ENCODE results near the gene CD79A. TPM values are rescaled to one million over a fixed set of nuclear protein-coding genes. Genes with fewer than 3 reads are reported as not detected.
"Not testable (repeated sequence)": the region's sequence is repeated elsewhere in the genome, so short reads cannot be mapped to it uniquely, and the experiment has no call there.

Gene CD79A
- total and polyA plus RNA-seq, 4 donors: 0.22 to 0.59 (median 0.44) TPM; not detected in 1

DNA sequence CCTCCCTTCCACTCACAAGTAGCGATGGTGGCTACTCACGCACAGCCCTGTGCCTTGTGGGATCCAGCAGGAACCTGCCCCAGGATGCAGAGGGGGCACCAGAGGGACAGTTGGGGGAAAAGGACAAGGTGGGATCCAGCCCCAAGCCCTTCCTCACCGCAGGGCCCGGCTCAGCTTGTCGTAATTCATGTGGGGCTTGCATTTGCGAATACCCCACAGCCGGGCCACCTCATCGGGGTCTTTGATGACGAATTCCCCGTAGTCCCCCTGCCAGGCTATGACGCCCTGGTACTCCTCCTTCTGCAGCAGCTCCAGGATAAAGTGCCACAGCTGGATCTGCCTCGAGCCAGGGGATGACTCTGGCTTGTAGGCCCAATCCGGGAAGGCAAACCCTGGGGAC is 32.6 kb downstream of the CD79A start:
- Histone ChIP-seq H3K27me3 (ENCODE audit: control insufficient read depth, insufficient read depth, low read length) (peaks cover 49% of the 10 kb centered on the region), H3K27ac (ENCODE audit: low read depth, low read length) (no peak overlapping the region), H3K9me3 (ENCODE audit: control insufficient read depth, insufficient read depth, low read length) (no peaks in the 10 kb centered on the region), H3K4me3 (ENCODE audit: low read depth, low read length) (no peak overlapping the region), H3K36me3 (ENCODE audit: control insufficient read depth, insufficient read depth, low read length) (peaks cover 36% of the 10 kb centered on the region), H3K4me1 (ENCODE audit: control insufficient read depth, insufficient read depth, low read length) (peaks cover 8% of the 10 kb centered on the region)
- DNase-seq (ENCODE audit: low read depth in 4 of 6, low spot score in 6 of 6): no peak
- WGBS (ENCODE audit: insufficient coverage): 33% methylated on average over 11 of the region's 13 CpGs

DNA sequence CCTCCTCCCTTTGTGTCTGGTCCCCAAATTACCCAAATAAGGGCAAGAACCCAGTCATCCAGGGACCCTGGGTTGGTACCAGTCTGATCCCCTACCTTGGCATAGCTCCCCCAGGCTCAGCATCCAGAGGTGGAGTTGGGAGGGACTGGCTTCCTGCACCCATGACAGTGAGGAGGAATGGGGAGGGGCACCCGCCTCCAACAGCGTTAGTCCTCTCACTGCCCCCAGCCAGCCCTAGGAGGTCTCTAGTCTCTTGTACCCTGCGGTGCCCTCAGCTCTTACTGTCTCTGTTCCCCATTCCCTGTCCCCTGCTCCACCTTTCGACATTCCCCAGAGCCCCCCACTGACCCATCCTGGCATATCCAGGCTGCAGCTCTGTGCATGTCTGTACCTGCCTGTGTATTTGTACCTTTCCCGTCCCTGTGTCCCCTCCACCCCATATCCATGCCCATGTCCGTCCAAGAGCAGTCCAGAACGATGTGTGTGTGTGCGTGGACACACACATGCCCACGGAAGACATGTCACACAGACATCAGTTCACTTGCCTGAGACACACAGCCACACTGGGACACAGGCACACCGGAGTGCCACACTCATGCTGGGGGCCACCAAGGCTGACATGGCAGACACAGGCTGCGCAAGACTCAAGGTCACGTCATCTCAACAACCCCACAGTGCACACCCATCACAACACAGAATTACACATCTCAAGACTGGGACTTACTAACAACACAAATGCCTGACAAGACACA is 33.3 kb downstream of the CD79A start:
- no peak overlapping the region for H3K4me3 ChIP-seq (ENCODE audit: low read depth, low read length)
- peaks cover 12% of the 10 kb centered on the region for H3K4me1 ChIP-seq (ENCODE audit: control insufficient read depth, insufficient read depth, low read length)
- WGBS (ENCODE audit: insufficient coverage): 78% methylated on average over 12 of the region's 12 CpGs
- H3K27me3 ChIP-seq (ENCODE audit: control insufficient read depth, insufficient read depth, low read length): peaks cover 54% of the 10 kb centered on the region
- no peak overlapping the region for H3K27ac ChIP-seq (ENCODE audit: low read depth, low read length)
- H3K9me3 ChIP-seq (ENCODE audit: control insufficient read depth, insufficient read depth, low read length): no peaks in the 10 kb centered on the region
- peaks cover 29% of the 10 kb centered on the region for H3K36me3 ChIP-seq (ENCODE audit: control insufficient read depth, insufficient read depth, low read length)
- no peak for DNase-seq (ENCODE audit: low read depth in 4 of 6, low spot score in 6 of 6)

DNA sequence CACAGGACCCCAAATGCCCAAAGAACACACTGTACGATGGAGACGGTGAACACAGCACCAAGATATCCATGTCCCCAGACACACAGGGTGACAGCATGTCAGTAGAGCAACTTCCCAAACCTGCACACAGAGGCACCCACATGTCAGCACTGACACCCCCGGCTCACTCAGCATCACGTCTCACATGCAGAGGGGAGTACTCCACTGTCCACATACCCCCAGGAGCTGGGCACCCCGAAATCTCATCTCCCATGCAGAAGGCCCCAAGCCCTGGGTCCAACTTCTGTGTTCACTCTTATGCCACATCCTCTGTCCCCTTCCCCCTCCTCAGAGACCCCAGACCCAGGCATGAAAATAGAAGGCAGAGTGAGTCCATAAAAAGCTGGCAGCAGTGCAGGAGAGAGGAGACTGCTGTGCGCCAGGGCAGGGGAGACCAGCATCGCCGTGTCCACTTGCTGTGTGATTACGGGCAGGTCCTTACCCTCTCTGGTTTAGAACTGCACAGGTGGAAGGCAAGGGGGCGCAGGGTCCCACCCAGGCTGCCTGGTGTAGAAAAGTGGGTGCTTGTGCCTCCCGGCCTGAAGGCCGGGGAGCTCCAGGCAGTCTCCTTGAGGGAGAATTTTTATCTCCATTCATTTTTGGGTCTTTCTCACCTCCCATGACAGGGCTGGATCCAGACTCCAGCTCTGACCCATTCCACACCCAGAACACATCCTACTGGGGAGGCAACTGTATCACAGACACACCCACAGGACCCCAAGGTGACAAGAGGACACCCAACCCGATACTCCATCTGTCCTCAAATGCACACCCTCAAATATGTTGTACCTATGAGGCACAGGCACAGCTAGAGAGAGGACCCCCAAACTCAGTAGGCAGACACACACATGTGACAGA is 34.2 kb downstream of the CD79A start:
- Histone ChIP-seq H3K4me1 (ENCODE audit: control insufficient read depth, insufficient read depth, low read length) (peaks cover 12% of the 10 kb centered on the region), H3K36me3 (ENCODE audit: control insufficient read depth, insufficient read depth, low read length) (peaks cover 21% of the 10 kb centered on the region), H3K4me3 (ENCODE audit: low read depth, low read length) (no peak overlapping the region), H3K9me3 (ENCODE audit: control insufficient read depth, insufficient read depth, low read length) (no peaks in the 10 kb centered on the region), H3K27me3 (ENCODE audit: control insufficient read depth, insufficient read depth, low read length) (peaks cover 62% of the 10 kb centered on the region), H3K27ac (ENCODE audit: low read depth, low read length) (no peak overlapping the region)
- DNase-seq (ENCODE audit: low read depth in 4 of 6, low spot score in 6 of 6): no peak
- 68% methylated on average over 11 of the region's 13 CpGs for WGBS (ENCODE audit: insufficient coverage)

DNA sequence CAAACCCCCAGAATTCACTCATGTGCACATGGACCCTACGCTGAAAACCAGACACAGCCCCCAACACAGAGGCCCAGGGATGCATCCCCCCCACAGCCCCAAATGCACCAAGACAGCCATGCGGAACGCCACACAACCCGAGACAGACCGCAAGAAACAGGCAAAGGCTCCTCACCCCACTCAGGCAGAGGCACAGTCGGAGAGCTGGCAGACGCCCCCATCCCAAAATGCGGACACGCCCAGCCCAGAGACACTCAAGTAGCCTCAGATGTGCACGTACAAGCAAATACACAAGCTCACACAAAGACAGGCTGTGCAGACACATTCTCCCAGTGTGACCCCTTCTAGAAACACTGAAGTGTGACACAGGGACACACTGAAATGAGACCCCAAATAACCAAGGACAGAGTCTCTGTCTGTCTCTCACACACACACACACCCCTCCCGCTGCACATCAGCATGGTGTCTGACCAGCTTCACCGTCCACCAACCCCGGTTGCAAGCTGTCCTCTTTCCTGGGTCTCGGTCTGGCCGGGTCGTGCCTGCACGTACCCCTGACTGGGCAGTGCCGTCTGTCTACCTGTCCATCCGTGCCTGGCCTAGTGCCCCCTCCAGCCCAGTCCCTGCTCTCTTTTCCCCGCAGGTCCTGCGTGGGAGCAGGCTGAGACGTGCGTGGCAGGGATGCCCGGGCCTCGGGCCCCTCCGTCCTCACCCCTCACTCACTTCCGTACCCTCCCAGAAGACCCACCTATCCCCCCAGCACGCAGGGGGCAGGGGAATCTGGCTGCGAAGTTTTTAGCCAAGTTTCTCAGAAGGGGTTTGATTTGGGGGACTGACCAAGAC is 35.0 kb downstream of the CD79A start:
- WGBS (ENCODE audit: insufficient coverage): 8% methylated on average over 20 of the region's 29 CpGs
- Histone ChIP-seq H3K4me3 (ENCODE audit: low read depth, low read length) (no peak overlapping the region), H3K27me3 (ENCODE audit: control insufficient read depth, insufficient read depth, low read length) (peaks cover 70% of the 10 kb centered on the region), H3K36me3 (ENCODE audit: control insufficient read depth, insufficient read depth, low read length) (peaks cover 12% of the 10 kb centered on the region), H3K27ac (ENCODE audit: low read depth, low read length) (no peak overlapping the region), H3K9me3 (ENCODE audit: control insufficient read depth, insufficient read depth, low read length) (no peaks in the 10 kb centered on the region), H3K4me1 (ENCODE audit: control insufficient read depth, insufficient read depth, low read length) (peaks cover 12% of the 10 kb centered on the region)
- no peak for DNase-seq (ENCODE audit: low read depth in 4 of 6, low spot score in 6 of 6)

DNA sequence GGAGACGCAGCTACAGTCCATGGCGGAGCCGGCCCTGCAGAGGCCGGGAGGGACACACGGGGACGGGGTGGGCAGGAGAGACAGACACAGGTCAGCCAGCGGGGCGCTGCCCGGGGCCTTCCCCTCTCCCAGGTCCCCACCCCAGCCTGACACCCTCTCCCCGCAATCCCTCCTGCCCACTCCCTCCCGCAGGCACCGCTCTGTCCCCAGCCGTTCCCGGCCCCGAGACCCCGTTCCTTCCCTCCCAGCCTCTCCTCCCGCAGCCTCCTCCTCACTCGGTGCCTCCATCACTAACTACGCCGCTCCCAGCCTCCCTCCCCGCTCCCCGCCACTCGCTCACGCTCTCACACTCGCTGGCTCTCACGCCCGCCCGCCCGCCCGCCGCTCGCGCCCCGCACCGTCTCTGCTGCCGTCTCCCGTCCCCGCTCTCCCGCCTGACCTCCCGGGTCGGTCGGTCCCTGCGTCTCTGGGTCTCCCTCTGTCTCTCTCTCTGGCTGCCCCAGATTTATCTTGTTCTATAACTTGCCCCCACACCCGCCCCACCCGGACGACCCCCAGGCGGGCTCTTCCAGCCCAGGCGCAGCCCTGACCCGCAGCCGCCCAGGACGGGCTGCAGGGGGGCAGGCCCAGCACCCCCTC is 35.9 kb downstream of the CD79A start:
- Histone ChIP-seq H3K36me3 (ENCODE audit: control insufficient read depth, insufficient read depth, low read length) (peaks cover 6% of the 10 kb centered on the region), H3K9me3 (ENCODE audit: control insufficient read depth, insufficient read depth, low read length) (no peaks in the 10 kb centered on the region), H3K27me3 (ENCODE audit: control insufficient read depth, insufficient read depth, low read length) (peaks cover 77% of the 10 kb centered on the region), H3K4me3 (ENCODE audit: low read depth, low read length) (no peak overlapping the region), H3K27ac (ENCODE audit: low read depth, low read length) (no peak overlapping the region), H3K4me1 (ENCODE audit: control insufficient read depth, insufficient read depth, low read length) (peaks cover 12% of the 10 kb centered on the region)
- DNase-seq (ENCODE audit: low read depth in 4 of 6, low spot score in 6 of 6): no peak
- WGBS (ENCODE audit: insufficient coverage): under 1% methylated on average over 45 of the region's 51 CpGs

DNA sequence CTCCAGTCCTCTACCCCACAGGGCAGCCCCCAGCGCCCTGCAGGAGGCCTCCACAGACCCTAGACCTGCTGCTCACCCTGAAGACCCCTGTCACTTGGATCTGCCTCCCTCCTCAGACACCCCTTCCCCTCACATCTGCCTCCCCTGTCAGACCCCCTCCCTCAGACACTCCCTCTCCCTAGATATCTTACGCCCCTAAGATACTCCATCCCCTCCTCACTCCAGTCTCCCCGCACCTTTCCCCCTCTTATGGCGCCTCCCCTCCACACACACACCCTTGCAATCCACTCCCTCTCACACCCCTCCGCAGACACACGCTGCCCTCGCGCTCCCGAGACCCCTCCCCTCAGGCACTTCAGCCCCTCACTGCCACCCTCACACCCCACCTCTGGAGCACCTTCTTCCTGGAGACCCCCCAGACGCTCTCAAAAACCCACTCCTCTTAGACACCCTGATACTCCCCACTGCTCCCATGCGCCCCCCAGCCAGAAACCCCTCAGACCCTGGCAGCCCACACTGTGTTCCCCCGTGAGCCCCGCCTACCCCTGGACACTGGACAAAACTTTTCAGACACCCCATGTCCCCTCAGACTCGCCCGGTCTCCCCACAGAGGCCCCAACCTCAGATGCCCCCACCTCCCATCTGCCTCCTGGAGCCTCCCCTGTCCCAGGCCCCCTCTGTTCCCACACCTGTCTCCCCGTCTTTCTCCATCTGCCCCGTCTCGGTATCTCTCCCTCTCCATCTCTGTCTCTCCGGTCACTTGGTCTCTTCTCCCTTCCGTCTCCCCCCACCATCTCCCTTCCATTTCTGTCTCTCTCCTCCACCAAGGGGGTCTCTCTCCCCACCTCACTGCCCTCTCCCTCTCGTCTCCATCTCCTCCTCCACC is 36.7 kb downstream of the CD79A start:
- Histone ChIP-seq H3K4me1 (ENCODE audit: control insufficient read depth, insufficient read depth, low read length) (peaks cover 12% of the 10 kb centered on the region), H3K4me3 (ENCODE audit: low read depth, low read length) (no peak overlapping the region), H3K9me3 (ENCODE audit: control insufficient read depth, insufficient read depth, low read length) (no peaks in the 10 kb centered on the region), H3K27ac (ENCODE audit: low read depth, low read length) (no peak overlapping the region), H3K27me3 (ENCODE audit: control insufficient read depth, insufficient read depth, low read length) (peaks cover 80% of the 10 kb centered on the region), H3K36me3 (ENCODE audit: control insufficient read depth, insufficient read depth, low read length) (no peaks in the 10 kb centered on the region)
- no peak for DNase-seq (ENCODE audit: low read depth in 4 of 6, low spot score in 6 of 6)
- WGBS (ENCODE audit: insufficient coverage): 5% methylated on average over 21 of the region's 21 CpGs

DNA sequence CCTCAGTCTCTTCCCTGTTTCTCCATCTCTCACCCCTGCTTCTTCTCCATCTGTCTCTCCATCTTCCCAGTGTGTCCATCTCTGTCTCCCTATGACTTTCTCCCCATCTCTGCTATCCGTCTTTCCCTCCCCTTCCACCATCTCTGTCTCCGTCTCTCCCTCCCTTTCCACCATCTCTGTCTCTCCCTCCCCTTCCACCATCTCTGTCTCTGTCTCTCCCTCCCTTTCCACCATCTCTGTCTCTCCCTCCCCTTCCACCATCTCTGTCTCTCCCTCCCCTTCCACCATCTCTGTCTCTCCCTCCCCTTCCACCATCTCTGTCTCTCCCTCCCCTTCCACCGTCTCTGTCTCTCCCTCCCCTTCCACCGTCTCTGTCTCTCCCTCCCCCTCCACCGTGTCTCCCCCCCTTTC is 37.4 kb downstream of the CD79A start:
- not testable (repeated sequence) for H3K27ac ChIP-seq (ENCODE audit: low read depth, low read length); H3K4me3 ChIP-seq (ENCODE audit: low read depth, low read length); H3K9me3 ChIP-seq (ENCODE audit: control insufficient read depth, insufficient read depth, low read length); DNase-seq (ENCODE audit: low read depth in 4 of 6, low spot score in 6 of 6); H3K36me3 ChIP-seq (ENCODE audit: control insufficient read depth, insufficient read depth, low read length)
- Histone ChIP-seq H3K4me1 (ENCODE audit: control insufficient read depth, insufficient read depth, low read length) (peaks cover 12% of the 10 kb centered on the region), H3K27me3 (ENCODE audit: control insufficient read depth, insufficient read depth, low read length) (peaks cover 83% of the 10 kb centered on the region)
- WGBS (ENCODE audit: insufficient coverage): 0% methylated on average over 1 of the region's 5 CpGs

DNA sequence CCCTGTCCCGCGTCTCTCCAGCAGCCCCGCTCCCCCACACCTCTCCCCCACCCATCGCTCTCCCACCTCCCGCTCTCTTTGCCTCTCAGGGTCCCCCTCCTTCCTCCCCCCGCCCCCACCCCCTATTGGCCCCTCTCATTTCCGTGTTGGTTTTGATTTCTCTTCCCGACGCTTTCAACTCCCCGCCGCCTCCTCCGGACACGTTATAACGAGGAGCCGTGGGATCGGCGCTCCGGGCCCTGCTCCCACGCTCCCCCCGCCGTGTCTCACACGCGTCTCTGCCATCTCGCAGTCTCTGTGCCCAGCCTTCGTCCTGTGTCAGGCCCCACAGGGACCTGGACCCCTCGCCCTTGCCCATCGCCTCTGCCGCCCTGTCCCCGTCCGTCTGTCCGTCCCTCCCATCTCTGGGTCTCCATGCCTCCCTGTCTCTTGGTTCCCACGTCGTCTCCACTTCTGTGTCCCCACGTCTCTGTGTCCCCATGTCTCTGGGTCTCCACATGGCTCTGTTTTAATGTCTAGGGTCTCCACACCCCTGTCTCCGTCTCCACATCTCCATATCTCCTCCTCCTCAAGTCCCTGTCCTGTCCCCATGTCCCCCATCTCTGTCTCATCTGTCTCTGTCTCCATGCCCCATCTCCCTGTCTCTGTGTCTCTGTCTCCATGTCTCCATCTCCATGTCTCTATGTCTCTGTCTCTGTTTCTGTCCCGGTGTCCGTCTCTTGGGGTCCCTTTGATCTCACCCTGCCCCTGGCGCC is 38.1 kb downstream of the CD79A start:
- peaks cover 12% of the 10 kb centered on the region for H3K4me1 ChIP-seq (ENCODE audit: control insufficient read depth, insufficient read depth, low read length)
- peaks cover 85% of the 10 kb centered on the region for H3K27me3 ChIP-seq (ENCODE audit: control insufficient read depth, insufficient read depth, low read length)
- no peaks in the 10 kb centered on the region for H3K36me3 ChIP-seq (ENCODE audit: control insufficient read depth, insufficient read depth, low read length)
- 6% methylated on average over 34 of the region's 38 CpGs for WGBS (ENCODE audit: insufficient coverage)
- no peaks in the 10 kb centered on the region for H3K9me3 ChIP-seq (ENCODE audit: control insufficient read depth, insufficient read depth, low read length)
- H3K27ac ChIP-seq (ENCODE audit: low read depth, low read length): no peak overlapping the region
- H3K4me3 ChIP-seq (ENCODE audit: low read depth, low read length): no peak overlapping the region
- DNase-seq (ENCODE audit: low read depth in 4 of 6, low spot score in 6 of 6): no peak

Measured in spinal cord (tissue), 10 donors.